Astrocyte (in vitro differentiated cells and primary cell): ENCODE measurements around the gene PLCG1. TPM values are rescaled to one million over a fixed set of nuclear protein-coding genes. Genes with fewer than 3 reads are reported as not detected.

Experiments used
- DNase-seq: peaks from one replicate; pipeline ENCODE4 v3.0.0-alpha.2; 2010; ENCODE audit warnings: low read depth
- FAIRE-seq: peaks from 2 replicates; lab custom pipeline; 2011; peaks lifted over from hg19 to GRCh38; lab: Jason Lieb, UNC
- H2AFZ ChIP-seq: 2 replicates; pipeline ENCODE4 v1.6.0; 2012; ENCODE audit warnings: low read depth, low read length, inconsistent platforms
- H3K27ac ChIP-seq: 2 replicates; pipeline ENCODE4 v1.5.1; 2011; ENCODE audit warnings: low read depth, low read length, inconsistent platforms
- H3K27me3 ChIP-seq: 2 replicates; pipeline ENCODE4 v1.6.0; 2011; ENCODE audit warnings: low read length, inconsistent platforms; ENCODE audit not compliant: insufficient read depth
- H3K36me3 ChIP-seq: 2 replicates; pipeline ENCODE4 v1.5.1; 2011; ENCODE audit warnings: low read length, inconsistent platforms; ENCODE audit not compliant: insufficient read depth
- H3K4me1 ChIP-seq: 2 replicates; pipeline ENCODE4 v1.5.1; 2011; ENCODE audit warnings: low read length, inconsistent platforms; ENCODE audit not compliant: insufficient read depth
- H3K4me2 ChIP-seq: 2 replicates; pipeline ENCODE4 v1.6.0; 2012; ENCODE audit warnings: low read length, inconsistent platforms
- H3K4me3 ChIP-seq: 2 replicates; pipeline ENCODE4 v1.5.1; 2011; ENCODE audit warnings: low read depth, mild to moderate bottlenecking, low read length, inconsistent platforms; ENCODE audit not compliant: insufficient read depth
- H3K79me2 ChIP-seq: 2 replicates; pipeline ENCODE4 v1.6.0; 2012; ENCODE audit warnings: mild to moderate bottlenecking, low read length, inconsistent platforms; ENCODE audit not compliant: insufficient read depth
- H3K9ac ChIP-seq: 2 replicates; pipeline ENCODE4 v1.6.0; 2012; ENCODE audit warnings: mild to moderate bottlenecking, low read length, inconsistent platforms
- H3K9me3 ChIP-seq: 2 replicates; pipeline ENCODE4 v1.5.1; 2012; ENCODE audit warnings: low read depth, mild to moderate bottlenecking, low read length, inconsistent platforms; ENCODE audit not compliant: insufficient read depth
- H4K20me1 ChIP-seq: 2 replicates; pipeline ENCODE4 v1.6.0; 2012; ENCODE audit warnings: low read length, inconsistent platforms; ENCODE audit not compliant: insufficient read depth
- H3K27ac Mint-ChIP-seq: one replicate; pipeline ENCODE4 v1.8.0; 2021; ENCODE audit warnings: mild to moderate bottlenecking, mixed read lengths; ENCODE audit not compliant: unreplicated experiment
- H3K27me3 Mint-ChIP-seq: one replicate; pipeline ENCODE4 v1.8.0; 2021; ENCODE audit warnings: low read depth, mixed read lengths; ENCODE audit not compliant: unreplicated experiment
- H3K36me3 Mint-ChIP-seq: one replicate; pipeline ENCODE4 v1.8.0; 2021; ENCODE audit warnings: low read depth, mixed read lengths; ENCODE audit not compliant: unreplicated experiment
- H3K4me1 Mint-ChIP-seq: one replicate; pipeline ENCODE4 v1.8.0; 2021; ENCODE audit warnings: low read depth, mixed read lengths; ENCODE audit not compliant: unreplicated experiment
- H3K4me3 Mint-ChIP-seq: one replicate; pipeline ENCODE4 v1.8.0; 2021; ENCODE audit warnings: mild to moderate bottlenecking, moderate library complexity, mixed read lengths; ENCODE audit not compliant: unreplicated experiment
- H3K9me3 Mint-ChIP-seq: one replicate; pipeline ENCODE4 v1.8.0; 2021; ENCODE audit warnings: mild to moderate bottlenecking, mixed read lengths; ENCODE audit not compliant: unreplicated experiment
- CTCF ChIP-seq: IDR thresholded peaks from 2 replicates; pipeline ENCODE4 v1.5.1; 2011; ENCODE audit warnings: low read depth, mild to moderate bottlenecking, inconsistent platforms, low read length, moderate library complexity; ENCODE audit not compliant: insufficient read depth
- EZH2 ChIP-seq: IDR thresholded peaks from 2 replicates; pipeline ENCODE4 v1.6.1; 2012; ENCODE audit warnings: mild to moderate bottlenecking, low read length, inconsistent platforms; ENCODE audit not compliant: insufficient read depth
- total RNA-seq: library from RNA; stranded (reverse); gene quantifications from 2 replicates; pipeline ENCODE4 v1.2.1, GENCODE V29; 2021

Gene PLCG1
- total RNA-seq, 1 donor from 2014 or later, result 129 TPM

- FAIRE-seq, result no peak
Measured at GRCh38 chr20:41201760-41202159, 64.4 kb downstream of the PLCG1 start.

GRCh38 chr20:41202426-41202825 is 65.1 kb downstream of the PLCG1 start:
- no peak overlapping the region for H3K4me3 Mint-ChIP-seq
- no peak for FAIRE-seq
- DNase-seq, result no peak

More at GRCh38 chr20:41201760-41202159, 64.4 kb downstream of the PLCG1 start:
- H3K4me1 Mint-ChIP-seq, result no peaks in the 10 kb centered on the region
- no peaks in the 10 kb centered on the region for H3K27me3 Mint-ChIP-seq
- H3K36me3 Mint-ChIP-seq, result peaks cover 29% of the 10 kb centered on the region
- peaks cover 14% of the 10 kb centered on the region for H3K36me3 ChIP-seq
- no peak overlapping the region for H2AFZ ChIP-seq
- H3K4me1 ChIP-seq, result no peaks in the 10 kb centered on the region
- no peak overlapping the region for H3K4me2 ChIP-seq
- H3K4me3 Mint-ChIP-seq, result no peak overlapping the region
- H4K20me1 ChIP-seq, result peaks cover 38% of the 10 kb centered on the region
- H3K79me2 ChIP-seq, result no peaks in the 10 kb centered on the region
- no peak for TF ChIP-seq EZH2
- no peak for TF ChIP-seq CTCF
- DNase-seq, result no peak
- H3K4me3 ChIP-seq, result no peak overlapping the region
- no peak overlapping the region for H3K27ac ChIP-seq
- H3K9me3 ChIP-seq, result no peaks in the 10 kb centered on the region
- no peak overlapping the region for H3K27ac Mint-ChIP-seq
- H3K9me3 Mint-ChIP-seq, result peaks cover 3% of the 10 kb centered on the region
- H3K27me3 ChIP-seq, result no peaks in the 10 kb centered on the region
- H3K9ac ChIP-seq, result no peak overlapping the region

More at GRCh38 chr20:41202426-41202825, 65.1 kb downstream of the PLCG1 start:
- TF ChIP-seq EZH2 (no peak), CTCF (no peak)
- H3K27ac ChIP-seq, result no peak overlapping the region
- no peaks in the 10 kb centered on the region for H3K79me2 ChIP-seq
- peaks cover 29% of the 10 kb centered on the region for H3K36me3 Mint-ChIP-seq
- H3K4me1 ChIP-seq, result no peaks in the 10 kb centered on the region
- peaks cover 14% of the 10 kb centered on the region for H3K36me3 ChIP-seq
- no peaks in the 10 kb centered on the region for H3K27me3 ChIP-seq
- peaks cover 36% of the 10 kb centered on the region for H4K20me1 ChIP-seq
- H3K4me1 Mint-ChIP-seq, result no peaks in the 10 kb centered on the region
- peaks cover 3% of the 10 kb centered on the region for H3K9me3 Mint-ChIP-seq
- no peak overlapping the region for H3K9ac ChIP-seq
- no peak overlapping the region for H3K4me2 ChIP-seq
- no peak overlapping the region for H2AFZ ChIP-seq
- no peaks in the 10 kb centered on the region for H3K27me3 Mint-ChIP-seq
- H3K9me3 ChIP-seq, result no peaks in the 10 kb centered on the region
- no peak overlapping the region for H3K4me3 ChIP-seq
- no peak overlapping the region for H3K27ac Mint-ChIP-seq
